ENCODE data around the gene PLXNA1. TPM values are rescaled to one million over a fixed set of nuclear protein-coding genes. Genes with fewer than 3 reads are reported as not detected.
A peak's percentile ranks its signal among the peaks of the same experiment; 100 is the strongest.

The PLXNA1 gene
- total RNA-seq, 1 donor from 2014 or later, result 23.2 TPM

DNA sequence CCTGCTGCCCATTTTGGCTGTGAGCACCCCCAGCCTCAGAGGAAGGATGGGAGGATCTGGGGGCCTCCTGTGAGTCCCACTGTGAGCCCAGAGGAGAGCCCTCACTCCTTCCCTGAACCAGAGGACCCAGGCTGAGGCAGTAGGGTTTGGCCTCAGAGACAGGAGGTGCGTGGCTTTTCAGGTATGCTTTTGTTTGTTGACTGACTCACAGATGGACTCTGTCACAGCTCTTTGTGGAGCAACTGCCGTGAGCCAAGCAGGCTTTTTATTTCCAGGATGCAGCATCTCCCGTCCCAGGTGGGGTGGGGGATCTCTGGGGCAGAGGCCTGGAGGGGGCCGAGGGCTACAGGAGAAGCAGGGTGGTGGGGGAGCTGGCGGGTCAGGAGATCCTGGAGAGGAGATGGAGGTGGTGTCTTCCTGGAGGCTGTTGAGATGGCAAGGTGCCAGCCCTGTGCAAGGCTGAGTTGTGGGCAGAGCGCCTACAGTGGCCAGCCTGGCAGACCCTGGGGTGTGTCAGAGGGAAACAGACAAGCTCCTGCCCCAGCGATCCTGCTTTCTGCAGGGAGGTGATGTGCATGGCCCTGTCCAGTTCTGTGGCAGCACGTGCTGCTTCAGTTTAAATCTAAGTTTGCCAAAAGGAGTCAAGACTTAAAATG lies 24.0 kb downstream of the PLXNA1 start:
- DNase-seq (no peak), ATAC-seq (ENCODE audit: poor library complexity) (no peak)
- intact Hi-C loops (cut with DNase I), result no loop called here

DNA sequence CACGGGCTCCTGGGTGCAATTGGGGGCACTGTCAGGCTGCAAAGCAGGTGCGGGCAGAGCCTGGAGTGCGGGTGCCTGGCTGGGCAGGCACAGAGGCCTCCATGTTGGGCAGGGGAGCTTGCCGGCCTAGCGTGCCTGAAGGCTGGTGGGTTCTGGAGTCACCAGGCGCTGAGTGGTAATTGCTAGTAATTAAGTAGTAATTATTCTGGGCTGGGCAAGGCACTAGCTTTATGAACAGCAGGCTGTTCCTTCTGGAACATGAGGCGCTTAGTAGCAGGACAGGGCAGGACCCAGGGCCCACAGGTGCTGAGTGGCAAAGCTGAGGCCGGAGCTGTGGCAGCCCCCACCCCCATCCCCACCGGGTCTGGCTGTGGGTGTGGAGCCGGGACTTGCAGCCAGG lies 25.3 kb downstream of the PLXNA1 start:
- DNase-seq (no peak), ATAC-seq (ENCODE audit: poor library complexity) (no peak)
- intact Hi-C loops (cut with DNase I), result no loop called here

- intact Hi-C loops (cut with DNase I), result no loop called here
- DNase-seq (no peak), ATAC-seq (ENCODE audit: poor library complexity) (no peak)
These were observed 26.6 kb downstream of the PLXNA1 start for GRCh38 chr3:127009531-127009930.

DNA sequence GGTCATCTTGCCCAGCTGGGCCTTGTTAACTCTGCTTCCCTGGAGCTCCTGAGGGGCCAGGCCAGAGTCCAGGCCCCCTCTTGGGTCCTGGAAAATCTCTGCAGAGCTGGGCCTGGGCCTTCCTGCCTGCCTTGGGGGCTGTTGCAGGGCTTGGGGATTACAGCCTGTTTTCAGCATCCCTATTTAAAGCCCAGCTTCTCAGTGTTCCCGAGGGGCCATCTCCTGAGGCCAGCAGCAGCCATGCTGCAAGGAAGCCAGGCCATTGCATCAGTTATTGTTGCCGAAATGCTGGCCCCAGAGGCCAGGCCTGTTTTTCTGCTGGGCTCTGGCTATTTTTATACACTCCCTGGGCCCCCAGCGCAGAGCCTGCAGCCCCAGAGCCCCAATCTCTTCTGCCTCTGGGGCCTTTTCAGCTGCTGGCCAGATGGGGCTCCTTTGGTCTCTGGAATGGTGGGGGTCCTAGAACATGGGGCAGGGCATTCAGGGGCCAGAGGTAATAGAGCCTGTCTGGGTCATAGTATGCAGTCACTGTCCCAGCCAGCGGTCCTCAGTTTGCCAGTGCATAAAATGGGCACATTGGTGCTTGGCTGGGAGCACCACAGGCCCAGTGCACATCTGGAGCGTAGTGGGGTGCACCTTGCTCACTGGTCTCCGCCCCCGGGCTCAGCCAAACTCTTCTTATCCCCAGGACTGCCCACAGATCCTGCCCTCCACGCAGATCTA lies 28.5 kb downstream of the PLXNA1 start:
- intact Hi-C loops (cut with DNase I), result no loop called here
- peak; percentile 67 for DNase-seq
- peak; percentile 74 for ATAC-seq (ENCODE audit: poor library complexity)

DNA sequence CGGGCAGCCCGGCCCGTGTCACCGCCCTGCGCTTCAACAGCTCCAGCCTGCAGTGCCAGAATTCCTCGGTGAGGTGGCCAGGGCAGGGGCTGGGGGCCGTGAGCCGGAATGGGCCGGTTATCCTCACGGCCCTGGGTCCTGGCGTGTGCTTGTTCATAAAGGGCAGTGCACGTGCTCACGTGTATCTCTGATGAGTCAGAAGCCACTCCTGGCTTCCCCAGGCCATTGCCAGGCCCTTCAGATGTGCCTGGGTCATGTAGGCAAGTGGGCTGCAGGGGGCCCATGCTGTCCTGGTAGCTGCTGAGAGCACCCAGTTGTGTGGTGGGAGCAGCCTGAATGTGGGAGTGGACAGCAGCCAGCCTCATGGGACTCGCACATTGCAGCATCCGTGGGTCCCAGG lies 29.2 kb downstream of the PLXNA1 start:
- intact Hi-C loops (cut with DNase I), result no loop called here
- DNase-seq (no peak), ATAC-seq (ENCODE audit: poor library complexity) (no peak)

DNA sequence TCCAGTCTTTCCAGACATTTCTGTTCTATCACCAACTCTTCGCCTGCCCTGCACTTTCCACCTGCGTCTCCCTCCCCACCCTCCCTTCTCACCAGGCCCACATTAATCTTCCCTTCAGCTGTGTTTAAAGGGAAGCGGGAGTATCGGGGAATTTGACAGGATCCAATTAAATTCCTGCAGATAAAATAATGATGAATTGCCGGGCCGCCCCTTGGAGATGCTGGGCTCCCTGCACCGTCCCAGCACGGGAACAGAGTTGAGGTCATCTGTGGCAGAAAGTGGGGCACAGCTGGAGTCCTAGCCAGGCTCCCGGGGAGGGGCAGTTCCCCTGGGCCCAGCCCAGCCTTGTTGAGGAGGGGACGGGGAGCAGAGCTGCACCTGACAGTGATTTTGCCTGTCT lies 30.3 kb downstream of the PLXNA1 start:
- DNase-seq (no peak), ATAC-seq (ENCODE audit: poor library complexity) (no peak)
- intact Hi-C loops (cut with DNase I), result no loop called here

- DNase-seq (no peak), ATAC-seq (ENCODE audit: poor library complexity) (no peak)
- intact Hi-C loops (cut with DNase I), result no loop called here
These were observed 31.0 kb downstream of the PLXNA1 start for GRCh38 chr3:127013758-127014535.

- intact Hi-C loops (cut with DNase I), result no loop called here
- no peak for ATAC-seq (ENCODE audit: poor library complexity)
These were observed 31.8 kb downstream of the PLXNA1 start for GRCh38 chr3:127014536-127015281.

GRCh38 chr3:127015282-127016042 lies 32.5 kb downstream of the PLXNA1 start:
- DNase-seq (no peak), ATAC-seq (ENCODE audit: poor library complexity) (no peak)
- intact Hi-C loops (cut with DNase I), result no loop called here

More at GRCh38 chr3:127014536-127015281, 31.8 kb downstream of the PLXNA1 start:
- no peak for DNase-seq

GRCh38 chr3:127016043-127016343 lies 33.1 kb downstream of the PLXNA1 start:
- intact Hi-C loops (cut with DNase I), result no loop called here
- ATAC-seq (ENCODE audit: poor library complexity), result no peak

GRCh38 chr3:127016461-127016860 lies 33.5 kb downstream of the PLXNA1 start:
- intact Hi-C loops (cut with DNase I), result no loop called here
- ATAC-seq (ENCODE audit: poor library complexity) (no peak), DNase-seq (no peak)

More at GRCh38 chr3:127016043-127016343, 33.1 kb downstream of the PLXNA1 start:
- no peak for DNase-seq

- DNase-seq, result no peak
- intact Hi-C loops (cut with DNase I), result no loop called here
- no peak for ATAC-seq (ENCODE audit: poor library complexity)
These were observed 34.3 kb downstream of the PLXNA1 start for GRCh38 chr3:127017229-127017628.

GRCh38 chr3:127017781-127018180 lies 34.9 kb downstream of the PLXNA1 start:
- DNase-seq (no peak), ATAC-seq (ENCODE audit: poor library complexity) (no peak)
- intact Hi-C loops (cut with DNase I), result no loop called here

- ATAC-seq (ENCODE audit: poor library complexity) (no peak), DNase-seq (no peak)
- intact Hi-C loops (cut with DNase I), result no loop called here
These were observed 35.5 kb downstream of the PLXNA1 start for GRCh38 chr3:127018306-127018828.

- DNase-seq, result no peak
- no peak for ATAC-seq (ENCODE audit: poor library complexity)
- intact Hi-C loops (cut with DNase I), result no loop called here
These were observed 36.5 kb downstream of the PLXNA1 start for GRCh38 chr3:127019449-127019848.

DNA sequence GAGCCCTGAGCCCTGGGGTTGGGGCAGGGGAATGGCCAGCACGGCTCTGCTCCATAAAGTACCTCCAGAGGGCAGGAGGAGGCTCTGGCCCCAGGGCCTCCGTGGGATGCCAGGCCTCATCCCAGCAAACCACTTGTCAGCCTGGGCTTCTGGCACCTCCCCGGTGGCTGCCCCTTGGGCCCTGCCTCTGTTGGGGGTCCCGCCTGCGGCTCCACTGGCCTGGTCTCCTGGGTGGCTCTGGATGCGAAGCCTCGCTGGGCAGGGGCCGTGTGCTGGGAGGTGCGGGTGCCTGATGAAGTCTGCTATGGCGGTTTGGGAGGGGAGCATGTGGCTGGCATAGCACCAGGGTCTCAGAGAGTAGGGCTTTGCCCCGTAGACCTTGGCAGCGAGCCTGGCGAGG lies 37.6 kb downstream of the PLXNA1 start:
- intact Hi-C loops (cut with DNase I), result no loop called here

DNA sequence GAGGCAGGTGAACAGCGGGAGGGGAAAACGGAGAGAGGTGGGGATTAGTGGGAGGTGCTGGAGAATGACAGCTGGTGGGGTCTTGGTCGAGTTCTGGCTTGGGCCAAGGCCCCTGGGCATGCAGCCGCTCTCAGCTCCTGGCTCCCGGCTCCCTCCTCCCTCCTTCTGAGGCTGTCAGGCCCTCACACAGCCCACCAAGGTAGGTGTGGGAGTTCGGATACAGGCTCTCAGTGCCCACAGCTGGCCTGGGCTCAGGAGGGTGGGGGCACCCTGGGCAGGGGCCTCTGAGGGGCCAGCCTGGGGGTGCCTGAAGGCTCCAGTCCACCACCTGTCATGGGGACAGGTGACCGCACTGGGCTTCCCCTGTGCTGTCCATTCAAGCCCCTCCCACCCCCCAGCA lies 39.9 kb downstream of the PLXNA1 start:
- ATAC-seq (ENCODE audit: poor library complexity) (no peak), DNase-seq (no peak)
- intact Hi-C loops (cut with DNase I), result no loop called here

More for the DNA sequence above, 37.6 kb downstream of the PLXNA1 start:
- DNase-seq (no peak), ATAC-seq (ENCODE audit: poor library complexity) (no peak)

GRCh38 chr3:127025456-127025855 lies 42.5 kb downstream of the PLXNA1 start:
- DNase-seq, result no peak
- no peak for ATAC-seq (ENCODE audit: poor library complexity)
- intact Hi-C loops (cut with DNase I), result no loop called here

All from Right ventricle myocardium superior (tissue), 1 donor.